Epithelial cell of prostate (primary cell): Measurements from ENCODE around the gene LHFPL4.
"Not testable (repeated sequence)": the region's sequence is repeated elsewhere in the genome, so short reads cannot be mapped to it uniquely, and the experiment has no call there.

ENCODE experiments used
- DNase-seq: peaks from one replicate; pipeline ENCODE4 v3.0.0-alpha.2; 2011; ENCODE audit warnings: low read depth, low spot score
- H3K27ac ChIP-seq: fragments of 450-650 bp; 2 replicates; pipeline ENCODE4 v1.5.1; 2017; ENCODE audit warnings: mild to moderate bottlenecking

Gene LHFPL4

DNA sequence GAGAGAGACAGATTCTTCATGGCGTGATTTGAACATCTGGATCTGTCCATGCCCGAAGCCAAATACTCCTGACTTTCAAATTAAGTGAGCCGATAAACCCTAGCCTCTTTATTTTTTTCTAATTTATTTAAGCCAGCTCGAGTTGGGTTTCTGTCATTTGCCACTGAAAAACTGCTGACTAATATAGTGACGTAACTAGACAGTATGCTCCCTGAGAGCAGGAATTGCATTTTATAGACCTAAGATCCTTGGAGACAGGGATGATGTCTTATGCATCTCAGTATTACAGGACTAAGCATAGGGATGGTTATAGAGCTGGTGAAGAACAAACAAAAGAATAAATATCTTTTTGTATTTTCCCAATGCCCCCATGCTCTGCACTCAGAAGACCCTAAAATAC lies 4.6 kb downstream of the LHFPL4 start:
- H3K27ac ChIP-seq: no peak overlapping the region

DNA sequence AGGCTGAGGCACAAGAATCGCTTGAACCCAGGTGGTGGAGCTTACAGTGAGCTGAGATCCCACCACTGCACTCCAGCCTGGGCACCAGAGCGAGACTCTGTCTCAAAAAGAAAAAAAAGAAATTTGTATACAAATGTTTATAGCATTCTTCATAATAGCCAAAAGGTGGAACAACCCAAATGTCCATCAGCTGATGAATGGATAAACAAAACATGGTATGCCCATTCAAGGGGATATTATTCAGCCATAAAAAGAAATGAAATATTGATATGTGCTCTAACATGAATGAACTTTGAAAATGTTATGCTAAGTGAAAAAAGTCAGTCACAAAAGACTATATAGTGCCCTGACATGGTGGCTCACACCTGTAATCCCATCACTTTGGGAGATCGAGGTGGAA lies 11.4 kb downstream of the LHFPL4 start:
- H3K27ac ChIP-seq: no peak overlapping the region
- no peak for DNase-seq

More for the DNA sequence above, 4.6 kb downstream of the LHFPL4 start:
- DNase-seq: no peak

DNA sequence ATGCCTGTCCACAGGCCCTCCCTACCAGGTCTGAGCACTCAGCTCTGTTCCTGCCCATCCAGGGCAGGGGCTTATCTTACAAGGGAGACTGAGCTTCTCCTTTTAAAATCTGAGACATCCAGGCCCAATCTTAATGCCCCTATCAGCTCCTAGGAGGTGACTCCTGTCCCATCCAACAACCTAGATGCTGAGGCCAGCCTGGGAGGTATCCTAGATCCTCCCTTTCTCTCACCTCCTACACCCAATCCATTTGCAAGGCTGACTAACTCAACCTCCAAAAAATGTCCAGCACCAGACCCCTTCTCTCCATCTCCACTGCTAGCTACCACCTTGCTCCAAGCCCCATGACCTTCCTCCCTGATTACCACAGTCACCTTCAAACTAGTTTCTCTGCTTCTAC lies 17.4 kb downstream of the LHFPL4 start:
- no peak overlapping the region for H3K27ac ChIP-seq
- DNase-seq: no peak

DNA sequence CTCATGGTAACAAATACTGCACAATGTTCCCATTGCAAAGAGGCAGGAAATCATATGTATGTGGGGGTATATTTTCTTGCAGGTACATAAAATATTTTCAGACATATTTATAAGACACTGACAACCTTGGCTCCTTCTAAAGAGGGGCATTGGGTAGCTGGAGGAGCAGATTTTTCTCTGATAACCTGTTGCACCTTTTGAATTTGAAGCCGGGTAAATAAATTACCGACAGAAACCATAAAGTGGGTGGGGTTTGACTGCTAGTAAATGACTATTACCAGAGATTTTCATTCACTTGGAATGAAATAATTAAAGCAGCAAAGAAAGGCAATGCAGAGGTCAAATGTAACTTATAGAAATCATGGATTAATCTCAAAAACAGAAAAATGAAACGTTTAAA lies 19.2 kb downstream of the LHFPL4 start:
- no peak overlapping the region for H3K27ac ChIP-seq
- DNase-seq: no peak

DNA sequence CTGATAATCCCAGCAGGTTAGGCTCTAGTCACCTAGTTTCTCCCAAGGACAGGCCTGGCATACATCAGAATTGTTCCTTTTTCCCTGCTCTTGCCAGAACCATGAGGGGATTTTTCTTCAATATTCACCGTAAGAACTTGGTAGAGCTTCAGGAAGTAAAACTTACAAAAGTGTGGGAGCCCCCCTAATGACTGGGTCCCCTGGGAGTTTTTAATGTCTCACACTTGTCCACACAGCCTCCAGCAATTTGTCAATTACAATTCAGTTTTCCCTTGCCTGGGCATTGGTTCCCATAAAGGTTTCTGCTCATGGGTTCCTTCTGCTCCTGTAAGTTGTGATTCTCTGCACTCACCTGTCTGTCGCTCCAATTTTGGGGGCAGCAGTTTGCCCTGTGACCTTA lies 28.5 kb downstream of the LHFPL4 start:
- no peak overlapping the region for H3K27ac ChIP-seq

DNA sequence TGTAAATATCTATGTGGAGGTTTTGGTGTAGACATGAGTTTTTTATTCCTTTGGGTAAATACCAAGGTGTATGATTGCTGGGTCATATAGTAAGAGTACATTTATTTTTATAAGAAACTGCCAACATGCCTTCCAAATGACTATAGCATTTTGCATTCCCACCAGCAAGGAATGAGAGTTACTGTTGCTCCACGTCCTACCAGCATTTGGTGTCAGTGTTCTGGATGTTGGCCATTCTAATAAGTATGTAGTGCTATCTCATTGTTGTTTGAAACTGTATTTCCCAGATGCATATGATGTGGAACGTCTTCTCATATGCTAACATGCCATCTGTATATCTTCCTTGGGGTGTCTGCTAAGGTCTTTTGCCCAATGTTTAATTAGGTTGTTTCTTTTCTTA lies 38.7 kb downstream of the LHFPL4 start:
- no peak overlapping the region for H3K27ac ChIP-seq
- DNase-seq: no peak

More for the DNA sequence above, 28.5 kb downstream of the LHFPL4 start:
- DNase-seq: no peak

DNA sequence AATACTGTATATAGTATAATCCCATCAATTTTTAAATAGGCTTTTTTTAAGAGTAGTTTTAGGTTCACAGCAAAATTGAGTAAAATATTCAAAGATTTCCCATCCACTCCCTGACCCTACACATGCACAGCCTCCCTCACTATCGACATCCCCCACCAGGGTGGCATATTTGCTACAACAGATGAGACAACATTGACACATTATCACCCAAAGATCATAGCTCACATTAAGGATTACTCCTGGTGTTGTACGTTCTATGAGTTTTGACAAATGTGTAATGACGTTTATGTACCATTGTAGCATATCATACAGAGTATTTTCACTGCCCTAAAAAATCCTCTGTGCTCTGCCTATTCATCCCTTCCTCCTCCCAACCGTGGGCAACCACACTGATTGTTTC lies 39.3 kb downstream of the LHFPL4 start:
- no peak overlapping the region for H3K27ac ChIP-seq
- DNase-seq: no peak

DNA sequence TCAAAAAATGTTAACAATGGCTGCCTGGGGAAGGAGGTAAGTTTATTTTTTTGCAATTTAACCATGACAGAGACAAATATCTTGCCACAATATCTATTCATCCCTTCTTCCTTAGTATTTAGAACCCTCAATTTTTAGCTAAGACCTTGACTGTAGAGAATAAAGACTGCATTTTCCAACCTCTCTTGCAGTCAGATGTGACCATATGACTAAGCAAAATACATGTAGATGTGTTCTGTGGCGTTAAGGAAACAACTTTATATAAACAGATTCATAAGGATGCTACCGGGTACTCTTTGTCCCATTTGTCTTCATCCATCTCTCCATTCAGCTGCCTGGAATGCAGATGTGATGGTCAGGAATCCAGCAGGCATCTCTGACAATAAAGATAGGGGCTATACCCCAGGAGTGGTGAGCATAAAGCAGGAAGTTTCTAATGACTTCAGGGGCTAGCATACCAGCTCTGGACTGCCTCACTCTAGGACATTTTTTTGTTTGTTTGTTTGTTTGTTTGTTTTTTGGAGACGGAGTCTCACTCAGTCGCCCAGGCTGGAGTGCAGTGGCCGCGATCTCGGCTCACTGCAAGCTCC lies 41.1 kb downstream of the LHFPL4 start:
- DNase-seq: no peak

DNA sequence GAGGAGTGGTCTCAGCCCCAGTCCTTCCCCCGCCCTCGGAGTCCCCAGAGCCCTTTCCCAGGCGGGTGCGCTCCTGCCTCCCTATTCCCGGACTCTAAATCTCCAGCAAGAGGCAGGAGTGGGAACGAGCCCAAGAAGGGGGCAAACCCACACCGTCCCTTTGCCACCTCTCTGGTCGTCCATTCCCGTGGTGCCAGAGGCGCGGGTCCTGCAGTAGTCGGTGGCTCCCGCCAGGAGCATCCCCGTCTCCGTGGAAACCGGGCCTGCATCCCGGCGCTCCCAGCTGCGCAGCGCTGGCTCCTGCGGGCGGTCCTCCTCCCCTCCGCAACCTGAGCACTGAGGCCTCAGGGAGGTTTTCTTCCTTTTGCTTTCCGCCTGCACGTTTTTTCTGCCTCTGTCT lies 44.8 kb downstream of the LHFPL4 start:
- no peak overlapping the region for H3K27ac ChIP-seq
- no peak for DNase-seq

More for the DNA sequence above, 41.1 kb downstream of the LHFPL4 start:
- H3K27ac ChIP-seq: no peak overlapping the region

DNA sequence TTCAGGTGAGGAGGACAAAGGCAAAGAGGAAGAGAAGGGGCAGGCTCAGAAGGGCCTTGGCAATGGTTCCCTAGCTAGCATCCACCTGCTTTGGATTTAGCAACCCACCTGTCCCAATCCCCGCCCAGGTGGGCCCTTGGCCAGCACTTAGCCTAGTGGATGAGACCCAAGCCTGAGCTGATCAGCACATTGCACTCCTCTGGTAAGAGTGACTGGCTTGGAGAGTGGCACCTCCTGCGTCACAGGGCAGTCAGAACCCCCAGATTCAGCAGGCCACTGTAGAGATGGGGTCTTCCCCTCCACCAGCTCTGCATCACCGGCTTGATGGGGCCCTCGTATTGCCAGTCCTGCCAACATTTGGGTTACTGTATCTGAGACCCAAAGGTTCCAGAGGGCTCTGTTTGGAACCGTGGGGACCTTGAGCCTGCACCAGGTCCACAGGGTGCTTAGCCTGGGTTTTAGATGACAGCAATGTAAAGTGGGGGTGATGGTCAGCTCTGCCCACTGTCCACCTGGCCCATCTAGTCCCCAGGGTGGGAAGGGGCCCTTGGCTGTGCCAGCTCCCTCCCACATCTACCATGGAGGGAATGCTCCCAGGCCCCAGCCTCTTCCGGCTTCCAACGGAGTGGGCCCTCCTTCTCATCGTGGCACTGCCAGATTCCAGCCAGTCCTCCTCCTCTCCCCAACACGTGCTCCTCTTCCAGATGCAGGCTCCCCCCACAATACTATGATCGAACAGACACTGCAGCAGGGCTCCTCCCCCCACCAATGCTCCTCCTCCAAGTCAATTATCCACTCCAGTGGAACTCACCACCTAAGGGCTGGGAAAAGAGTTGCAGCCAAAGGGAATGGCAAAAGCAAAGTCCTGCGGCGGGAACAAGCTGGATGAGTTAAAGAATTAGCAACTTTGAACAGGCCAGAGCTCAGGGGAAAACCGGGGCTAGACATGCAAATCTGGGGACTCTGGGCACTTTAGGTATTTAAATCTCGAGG lies 45.7 kb downstream of the LHFPL4 start:
- no peak overlapping the region for H3K27ac ChIP-seq
- no peak for DNase-seq

DNA sequence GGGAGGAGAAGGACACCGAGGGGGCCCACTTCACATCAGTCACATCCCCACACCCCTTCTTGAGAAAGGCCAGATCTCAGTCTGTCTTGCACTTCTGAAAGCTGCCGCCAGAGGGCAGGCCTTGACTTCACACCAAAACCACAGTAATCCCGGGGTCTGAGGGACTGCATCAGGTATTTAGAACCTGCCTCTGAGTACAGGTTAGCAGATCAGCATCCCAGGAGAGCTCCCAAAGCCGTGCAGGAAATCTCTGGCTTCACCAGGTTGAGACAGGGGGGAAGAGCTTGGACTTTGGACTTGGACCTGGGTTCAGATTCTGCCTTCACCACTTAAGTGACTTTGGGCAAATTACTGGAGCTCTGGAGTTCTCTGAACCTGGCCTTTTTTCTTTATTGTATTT lies 50.3 kb downstream of the LHFPL4 start:
- peak; percentile 2 for DNase-seq
- H3K27ac ChIP-seq: no peak overlapping the region

DNA sequence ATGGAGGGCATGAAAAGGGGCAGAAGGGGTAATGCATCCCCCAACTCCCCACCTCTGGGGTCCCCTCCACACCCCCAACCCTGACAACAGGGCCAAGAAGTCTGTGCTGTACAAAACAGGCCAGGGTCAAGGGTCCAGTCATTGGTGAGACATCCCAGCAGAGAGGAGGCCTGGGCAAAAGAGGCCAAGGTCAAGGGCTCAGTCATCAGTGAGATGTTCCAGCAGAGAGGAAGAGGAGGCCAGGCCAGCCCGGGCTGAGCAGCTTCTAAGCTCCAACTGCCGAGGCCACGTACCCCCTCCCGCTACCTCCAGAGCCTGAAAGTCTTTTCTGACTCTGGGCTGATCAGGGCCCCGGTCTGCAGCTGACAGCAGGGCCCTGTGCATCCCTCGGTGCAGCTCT lies 52.4 kb downstream of the LHFPL4 start:
- no peak for DNase-seq
- H3K27ac ChIP-seq: no peak overlapping the region

DNA sequence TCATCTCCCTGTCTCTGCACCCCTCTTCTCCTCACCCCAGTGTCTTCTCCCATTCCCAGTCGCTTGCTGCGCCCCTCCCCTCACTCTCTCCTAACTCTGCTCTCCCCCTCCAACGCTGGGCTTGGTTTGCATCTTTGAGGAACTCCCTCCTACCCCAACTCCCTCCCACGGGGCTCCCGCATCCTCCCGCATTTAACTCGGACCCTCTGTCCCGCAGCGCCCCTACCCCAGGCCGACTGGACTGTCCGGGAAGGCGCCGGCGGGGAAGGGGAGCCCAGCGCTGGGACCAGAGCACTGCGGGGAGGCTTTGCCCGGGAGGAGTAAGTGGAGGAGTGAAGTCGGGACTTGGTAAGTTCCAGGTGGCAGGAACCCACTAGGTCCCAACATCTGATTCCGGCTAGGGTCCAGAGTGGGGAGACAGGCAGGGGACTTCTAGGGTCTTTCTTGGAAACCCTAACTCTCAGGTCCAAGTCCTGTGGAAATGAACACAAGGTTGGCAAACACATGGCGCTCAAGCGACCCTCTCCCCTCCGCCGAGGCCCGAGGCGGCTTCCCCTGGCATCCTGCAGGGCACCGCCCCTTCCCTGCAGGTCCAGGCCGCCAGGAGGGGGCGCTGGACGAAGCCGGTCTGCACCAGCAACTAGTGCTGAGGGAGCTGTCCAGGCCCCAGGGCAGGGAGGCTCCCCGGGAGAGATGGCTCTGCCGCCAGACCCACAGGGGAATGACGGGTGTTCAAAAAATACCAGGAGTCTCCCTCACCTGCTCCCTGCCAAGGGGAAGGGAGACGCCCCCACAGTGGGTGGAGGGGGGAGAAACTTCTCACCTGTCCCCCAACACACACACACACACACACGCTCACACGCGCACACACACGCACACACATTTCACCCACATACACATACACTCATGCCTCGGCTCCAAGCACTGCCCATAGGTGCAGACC lies 53.2 kb downstream of the LHFPL4 start:
- DNase-seq: peak; percentile 10
- no peak overlapping the region for H3K27ac ChIP-seq

DNA sequence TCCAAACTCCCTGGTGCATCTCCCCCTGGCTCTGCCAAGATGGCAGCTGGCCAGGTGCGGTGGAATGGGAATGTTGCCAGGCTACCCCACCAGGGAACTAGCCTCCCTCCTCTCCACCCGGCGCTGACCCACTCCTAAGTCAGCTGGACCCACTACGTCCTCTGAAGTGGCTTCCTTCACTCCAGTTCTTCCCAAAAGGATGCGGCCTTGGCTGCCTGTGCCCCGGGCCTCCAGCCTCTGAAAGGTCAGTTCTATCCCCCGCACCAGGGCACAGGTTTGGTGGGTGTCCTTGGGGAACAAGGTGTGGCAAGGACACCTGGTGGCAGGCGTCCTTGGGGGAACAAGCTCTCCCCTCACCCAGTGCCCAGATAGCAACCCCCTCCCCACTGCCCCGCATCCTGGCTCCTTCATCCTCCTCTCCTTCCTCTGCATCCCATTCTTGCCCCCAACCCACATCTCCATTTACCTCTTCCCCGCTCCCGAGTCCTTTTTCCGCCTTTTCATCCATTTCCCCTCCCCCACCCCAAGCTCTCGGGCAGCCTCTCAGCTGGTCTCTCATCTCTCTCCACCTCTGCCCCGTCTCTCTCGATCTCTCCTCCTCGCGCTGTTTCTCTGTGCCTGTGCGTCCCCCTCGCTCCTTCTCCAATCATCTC lies 54.0 kb downstream of the LHFPL4 start:
- no peak overlapping the region for H3K27ac ChIP-seq
- no peak for DNase-seq

DNA sequence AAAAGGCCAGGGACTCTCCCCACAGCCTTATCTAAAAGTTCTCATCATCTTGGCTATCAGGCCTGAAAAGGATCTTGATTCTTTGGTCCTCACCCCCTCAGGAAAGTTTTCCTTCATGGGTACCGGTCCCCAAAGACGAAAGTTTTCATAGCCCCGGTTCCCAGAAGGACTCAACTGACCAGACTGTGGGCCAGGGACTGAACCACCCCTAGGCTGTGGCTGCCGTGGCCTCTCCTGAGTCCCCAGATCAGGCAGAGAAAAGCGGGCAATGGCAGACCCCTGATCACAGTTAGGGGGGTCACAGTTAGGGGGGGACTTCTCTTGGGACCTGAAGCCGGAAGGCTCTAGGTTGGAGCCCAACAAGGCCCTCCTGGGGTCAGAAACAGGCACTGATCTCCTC lies 54.8 kb downstream of the LHFPL4 start:
- DNase-seq: no peak
- H3K27ac ChIP-seq: no peak overlapping the region

DNA sequence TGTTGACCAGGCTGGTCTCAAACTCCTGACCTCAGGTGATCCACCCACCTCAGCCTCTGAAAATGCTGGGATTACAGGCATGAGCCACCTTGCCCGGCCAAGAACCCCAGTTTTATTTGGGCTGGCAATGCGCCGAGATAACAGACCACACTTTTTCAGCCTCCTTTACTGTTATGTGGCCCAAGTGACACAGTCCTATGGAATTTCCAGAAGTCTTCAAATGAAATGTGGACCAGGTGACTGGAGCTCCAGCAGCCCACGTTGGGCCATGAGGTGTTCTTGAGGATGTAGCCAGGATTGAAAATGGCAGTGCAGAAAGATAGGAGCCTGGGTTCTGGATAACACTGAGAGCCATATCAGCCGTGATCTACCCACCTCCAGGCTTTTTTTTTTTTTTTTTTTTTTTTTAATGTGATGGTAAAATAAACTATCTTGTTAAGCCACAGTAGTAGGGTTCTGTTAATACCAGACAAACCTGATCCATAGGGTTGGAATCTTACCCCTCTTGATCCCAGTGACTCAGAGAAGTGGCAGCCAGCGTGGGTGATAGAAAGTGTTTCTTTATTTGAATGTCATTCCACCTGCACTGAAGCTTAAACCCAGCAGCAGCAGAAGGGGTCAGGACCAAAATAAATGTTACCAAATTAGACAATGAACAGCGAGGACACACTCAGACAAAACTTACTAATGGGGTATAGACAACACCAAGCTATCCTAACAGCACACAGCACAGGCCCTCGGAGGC lies 55.6 kb downstream of the LHFPL4 start:
- DNase-seq: peak; percentile 44
- H3K27ac ChIP-seq: peak overlapping the region; percentile 10

DNA sequence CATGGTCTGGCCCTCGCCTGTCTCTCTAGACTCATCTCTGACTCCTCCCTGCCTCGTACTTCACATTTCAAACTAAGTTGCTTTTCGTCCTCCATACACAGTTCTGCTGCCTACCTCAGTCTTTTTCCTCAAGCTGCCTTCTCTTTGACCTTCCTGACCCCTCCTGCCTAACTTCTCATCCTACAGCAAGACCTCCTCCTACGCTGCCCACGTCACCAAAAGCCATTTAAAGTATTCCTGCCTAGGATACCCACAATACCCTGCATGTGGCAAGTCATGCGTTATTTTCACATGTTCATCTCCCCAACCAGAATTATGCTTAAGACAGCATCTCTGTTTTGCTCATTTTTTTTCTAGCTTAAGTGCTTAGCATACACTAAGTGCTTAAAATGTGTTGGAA lies 56.7 kb downstream of the LHFPL4 start:
- DNase-seq: no peak
- H3K27ac ChIP-seq: no peak overlapping the region

DNA sequence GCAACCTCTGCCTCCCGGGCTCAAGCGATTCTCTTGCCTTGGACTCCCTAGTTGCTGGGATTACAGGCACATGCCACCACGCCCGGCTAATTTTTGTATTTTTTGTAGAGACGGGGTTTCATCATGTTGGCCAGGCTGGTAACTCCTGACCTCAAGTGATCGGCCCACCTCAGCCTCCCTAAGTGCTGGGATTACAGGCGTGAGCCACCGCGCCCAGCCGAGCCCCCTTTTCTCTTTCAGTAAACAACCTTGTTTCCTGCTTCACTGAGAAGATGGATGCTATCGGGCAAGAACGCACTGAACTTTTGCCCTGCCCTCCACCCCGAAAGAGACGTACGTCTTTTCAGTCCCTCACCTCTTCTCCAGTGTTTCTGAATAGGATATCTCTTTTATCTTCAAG lies 59.6 kb downstream of the LHFPL4 start:
- not testable (repeated sequence) for H3K27ac ChIP-seq, DNase-seq

DNA sequence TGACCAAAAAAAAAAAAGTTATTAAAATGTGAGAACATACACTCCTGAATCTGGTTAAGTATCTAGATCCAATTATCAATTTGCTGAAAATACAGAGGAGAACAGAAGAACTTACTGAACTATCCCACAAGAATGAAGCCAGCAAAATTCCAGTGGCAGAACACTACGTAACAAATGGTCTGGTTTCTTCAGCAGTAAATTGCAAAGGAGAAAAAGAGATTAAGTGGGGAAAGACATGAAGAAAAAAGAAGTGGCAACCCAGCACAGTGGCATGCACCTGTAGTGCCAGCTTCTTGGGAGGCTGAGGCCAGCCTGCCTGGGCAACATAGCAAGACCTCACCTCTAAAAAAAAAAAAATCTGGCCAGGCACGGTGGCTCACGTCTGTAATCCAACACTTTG lies 62.1 kb downstream of the LHFPL4 start:
- DNase-seq: no peak
- no peak overlapping the region for H3K27ac ChIP-seq
